Stimulated activated CD4-positive, alpha-beta T cell treated with anti-CD3 and anti-CD28 coated beads, Interleukin-15, amount 100 ng/mL, for 1 hour (primary cell): Measurements from ENCODE around the gene C11orf24.

Source experiments
- DNase-seq, 2 donors: peaks; one replicate each; pipeline ENCODE4 v3.0.0-alpha.2; 2020; ENCODE audit warnings: low read depth in 1 of 2, low spot score in 1 of 2

The C11orf24 gene

GRCh38 chr11:68271781-68272608, at the start of gene C11orf24:
TSS of gene C11orf24 (minus strand) at chr11:68271973. CDS start at chr11:68263767, 8,206 bp downstream.
- DNase-seq = peak; percentile 88 to 89

GRCh38 chr11:68317147-68317785, 45.5 kb upstream of the C11orf24 start:
- no peak for DNase-seq

GRCh38 chr11:68315171-68315920, 43.6 kb upstream of the C11orf24 start:
- no peak for DNase-seq

- no peak for DNase-seq
Measured at GRCh38 chr11:68314203-68315170, 42.7 kb upstream of the C11orf24 start.

GRCh38 chr11:68313574-68314202, 41.9 kb upstream of the C11orf24 start:
- no peak for DNase-seq

GRCh38 chr11:68312780-68313573, 41.2 kb upstream of the C11orf24 start:
- DNase-seq = no peak

- peak in 1 of 2 donors; percentile 12 for DNase-seq
Measured at GRCh38 chr11:68312117-68312779, 40.5 kb upstream of the C11orf24 start, which contains the start of gene LRP5. TSS of gene LRP5 (plus strand) at chr11:68312591. CDS start at chr11:68312715, 124 bp downstream.

- no peak for DNase-seq
Measured at GRCh38 chr11:68311160-68312116, 39.7 kb upstream of the C11orf24 start.

- no peak for DNase-seq
Measured at GRCh38 chr11:68309621-68310185, 37.9 kb upstream of the C11orf24 start.

- DNase-seq = no peak
Measured at GRCh38 chr11:68308068-68308467, 36.3 kb upstream of the C11orf24 start.

- no peak for DNase-seq
Measured at GRCh38 chr11:68306636-68307035, 34.9 kb upstream of the C11orf24 start.

GRCh38 chr11:68303982-68304780, 32.4 kb upstream of the C11orf24 start:
- no peak for DNase-seq

- no peak for DNase-seq
Measured at GRCh38 chr11:68303083-68303482, 31.3 kb upstream of the C11orf24 start.

- no peak for DNase-seq
Measured at GRCh38 chr11:68302670-68303069, 30.9 kb upstream of the C11orf24 start.

- DNase-seq = no peak
Measured at GRCh38 chr11:68302256-68302655, 30.5 kb upstream of the C11orf24 start.

- DNase-seq = no peak
Measured at GRCh38 chr11:68300076-68300830, 28.5 kb upstream of the C11orf24 start.
